ENCODE data around the gene LIMCH1.

DNA sequence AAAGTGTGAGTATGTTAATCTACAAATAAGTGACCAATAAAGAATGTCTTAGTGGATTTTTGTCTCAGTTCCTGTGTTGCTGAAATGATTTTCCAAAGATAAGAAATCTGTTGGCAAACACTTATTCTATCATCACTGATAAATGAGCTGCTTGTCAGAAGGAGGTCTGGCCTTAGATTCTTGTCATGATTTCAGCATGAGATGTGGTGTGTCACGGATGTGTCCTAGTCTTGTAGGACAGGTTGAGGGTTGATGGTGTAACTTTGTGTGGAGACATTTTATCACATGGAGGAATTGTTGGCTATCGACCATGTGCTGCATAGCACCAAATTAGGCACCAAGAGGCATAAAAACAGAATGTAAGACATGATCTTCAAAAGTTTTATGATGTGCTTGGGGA, 31.8 kb upstream of the LIMCH1 start:
- TF ChIP-seq, protein P1, sequence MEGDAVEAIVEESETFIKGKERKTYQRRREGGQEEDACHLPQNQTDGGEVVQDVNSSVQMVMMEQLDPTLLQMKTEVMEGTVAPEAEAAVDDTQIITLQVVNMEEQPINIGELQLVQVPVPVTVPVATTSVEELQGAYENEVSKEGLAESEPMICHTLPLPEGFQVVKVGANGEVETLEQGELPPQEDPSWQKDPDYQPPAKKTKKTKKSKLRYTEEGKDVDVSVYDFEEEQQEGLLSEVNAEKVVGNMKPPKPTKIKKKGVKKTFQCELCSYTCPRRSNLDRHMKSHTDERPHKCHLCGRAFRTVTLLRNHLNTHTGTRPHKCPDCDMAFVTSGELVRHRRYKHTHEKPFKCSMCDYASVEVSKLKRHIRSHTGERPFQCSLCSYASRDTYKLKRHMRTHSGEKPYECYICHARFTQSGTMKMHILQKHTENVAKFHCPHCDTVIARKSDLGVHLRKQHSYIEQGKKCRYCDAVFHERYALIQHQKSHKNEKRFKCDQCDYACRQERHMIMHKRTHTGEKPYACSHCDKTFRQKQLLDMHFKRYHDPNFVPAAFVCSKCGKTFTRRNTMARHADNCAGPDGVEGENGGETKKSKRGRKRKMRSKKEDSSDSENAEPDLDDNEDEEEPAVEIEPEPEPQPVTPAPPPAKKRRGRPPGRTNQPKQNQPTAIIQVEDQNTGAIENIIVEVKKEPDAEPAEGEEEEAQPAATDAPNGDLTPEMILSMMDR (IDR thresholded peaks at IDR 0.05 in 8 of 11, conservative IDR thresholded peaks at IDR 0.05 in 3 of 11) = no peak
- TF ChIP-seq POLR2A (IDR thresholded peaks at IDR 0.05) = no peak
